GM12878 (cell line): ENCODE data around the gene DNMT3A. TPM values are rescaled to one million over a fixed set of nuclear protein-coding genes. Genes with fewer than 3 reads are reported as not detected.

ENCODE experiments used
- ATAC-seq: fragments of 200-7000 bp; cut with Tn5 transposase; 3 replicates; pipeline ENCODE4 v1.9.1; 2020; ENCODE audit warnings: mild to moderate bottlenecking, moderate library complexity
- BruUV-seq: library from RNA; stranded (reverse); fragments of 400-500 nt; replicated peaks from 2 replicates; lab custom pipeline; 2021; lab: Mats Ljungman, UMichigan
- CTCF ChIA-PET: fragments of 300-600 bp; sonication (Branson Sonifier 250); formaldehyde crosslinking; extraction: SDS; loops from one replicate; lab custom pipeline; 2021; ENCODE audit warnings: inconsistent platforms; lab: Yijun Ruan, JAX
- POLR2A ChIA-PET: fragments of 350-600 bp; formaldehyde crosslinking; extraction: SDS; loops from one replicate; lab custom pipeline; 2021; ENCODE audit warnings: inconsistent platforms; lab: Charles Lee
- RAD21 ChIA-PET: fragments of 300-600 bp; sonication (Branson Sonifier 250); formaldehyde crosslinking; loops from one replicate; lab custom pipeline; 2023; ENCODE audit warnings: antibody characterized with exemption; ENCODE audit not compliant: unreplicated experiment; lab: Charles Lee
- SMC1A ChIA-PET: fragments of 300-600 bp; sonication (Branson Sonifier 250); formaldehyde crosslinking; loops from one replicate; lab custom pipeline; 2023; ENCODE audit not compliant: unreplicated experiment, uncharacterized antibody; lab: Charles Lee
- DNase-seq: peaks from one replicate; pipeline ENCODE4 v3.0.0-alpha.2; 2011; ENCODE audit warnings: low read depth, low spot score
- FAIRE-seq: peaks from 3 replicates; lab custom pipeline; 2011; peaks lifted over from hg19 to GRCh38; lab: Jason Lieb, UNC
- H2AFZ ChIP-seq: 2 replicates; pipeline ENCODE4 v1.6.0; 2011; ENCODE audit warnings: low read depth, low read length, control low read depth; ENCODE audit not compliant: control insufficient read depth
- H3K27ac ChIP-seq: 2 replicates; pipeline ENCODE4 v1.5.1; 2011; ENCODE audit warnings: control low read depth; ENCODE audit not compliant: control insufficient read depth, insufficient read depth
- H3K27me3 ChIP-seq, 2 experiments: replicated peaks in 1 of 2; 2 replicates each; pipeline versions ENCODE4 v1.6.0 to v1.6.1; 2011; ENCODE audit warnings: low read length in 1 of 2; ENCODE audit not compliant: control insufficient read depth in 2 of 2, insufficient read depth in 2 of 2
- H3K36me3 ChIP-seq, 2 experiments: 2 replicates each; pipeline ENCODE4 v1.5.1; 2011; ENCODE audit warnings: low read length in 1 of 2; ENCODE audit not compliant: control insufficient read depth in 2 of 2, insufficient read depth in 2 of 2
- H3K4me1 ChIP-seq: 2 replicates; pipeline ENCODE4 v1.6.1; 2011; ENCODE audit warnings: mild to moderate bottlenecking, low read length, moderate library complexity, mixed read lengths; ENCODE audit not compliant: control insufficient read depth, insufficient read depth
- H3K4me2 ChIP-seq: 2 replicates; pipeline ENCODE4 v1.6.0; 2011; ENCODE audit warnings: control low read depth; ENCODE audit not compliant: control insufficient read depth, insufficient read depth
- H3K4me3 ChIP-seq: fragments of 200-600 bp; sonication (generic); 2 replicates; pipeline ENCODE4 v1.5.1; 2016
- H3K79me2 ChIP-seq: 2 replicates; pipeline ENCODE4 v1.6.0; 2011; ENCODE audit warnings: low read length; ENCODE audit not compliant: control insufficient read depth, insufficient read depth
- H3K9ac ChIP-seq: 2 replicates; pipeline ENCODE4 v1.8.0; 2011; ENCODE audit warnings: low read length, control low read depth, mixed read lengths; ENCODE audit not compliant: control insufficient read depth, insufficient read depth
- H3K9me3 ChIP-seq: replicated peaks from 3 replicates; pipeline ENCODE4 v1.5.1; 2011; ENCODE audit warnings: mild to moderate bottlenecking, low read length; ENCODE audit not compliant: control insufficient read depth, insufficient read depth
- H4K20me1 ChIP-seq: 2 replicates; pipeline ENCODE4 v1.6.0; 2011; ENCODE audit not compliant: control insufficient read depth, insufficient read depth
- BCLAF1 ChIP-seq: fragments of 450-650 bp; IDR thresholded peaks from 2 replicates; pipeline ENCODE4 v1.6.1; 2017; ENCODE audit warnings: antibody characterized with exemption, mild to moderate bottlenecking, moderate library complexity
- CEBPB ChIP-seq, 2 experiments: fragments of 150-350 bp in 1 of 2; IDR thresholded peaks; 2 replicates each; pipeline ENCODE4 v1.6.1; 2012 to 2014; ENCODE audit warnings: low read depth in 2 of 2, low read length in 2 of 2, borderline replicate concordance in 1 of 2, inconsistent platforms in 1 of 2
- CEBPZ ChIP-seq: fragments of 150-350 bp; IDR thresholded peaks from 2 replicates; pipeline ENCODE4 v1.6.1; 2016; ENCODE audit warnings: low read depth, low read length
- CHD1 ChIP-seq: IDR thresholded peaks from 2 replicates; pipeline ENCODE4 v1.6.1; 2012; ENCODE audit warnings: low read depth, low read length, improper control_type of control experiment
- HCFC1 ChIP-seq: fragments of 150-350 bp; IDR thresholded peaks from 2 replicates; pipeline ENCODE4 v1.6.1; 2014; ENCODE audit warnings: low read length
- MTA3 ChIP-seq: IDR thresholded peaks from 2 replicates; pipeline ENCODE4 v1.6.1; 2012; ENCODE audit warnings: low read length, inconsistent platforms, borderline replicate concordance
- NBN ChIP-seq: fragments of 450-650 bp; IDR thresholded peaks from 2 replicates; pipeline ENCODE4 v1.6.1; 2016
- NRF1 ChIP-seq: conservative IDR thresholded peaks from 2 replicates; pipeline ENCODE4 v1.6.1; 2011; ENCODE audit warnings: mild to moderate bottlenecking, low read depth, low read length, improper control_type of control experiment
- SKIL ChIP-seq: fragments of 450-650 bp; IDR thresholded peaks from 2 replicates; pipeline ENCODE4 v1.6.1; 2017; ENCODE audit warnings: mild to moderate bottlenecking, low read depth, inconsistent platforms; ENCODE audit not compliant: poor library complexity, severe bottlenecking
- SREBF2 ChIP-seq: IDR thresholded peaks from 2 replicates; pipeline ENCODE4 v1.6.1; 2012; ENCODE audit warnings: mild to moderate bottlenecking, low read length
- TAF1 ChIP-seq: IDR thresholded peaks from 2 replicates; pipeline ENCODE4 v1.6.1; 2011; ENCODE audit warnings: mild to moderate bottlenecking, low read depth, low read length, borderline replicate concordance
- TCF12 ChIP-seq: IDR thresholded peaks from 2 replicates; pipeline ENCODE4 v1.6.1; 2011; ENCODE audit warnings: low read depth, mild to moderate bottlenecking, low read length
- USF2 ChIP-seq: IDR thresholded peaks from 2 replicates; pipeline ENCODE4 v1.6.1; 2011; ENCODE audit warnings: low read depth, low read length, improper control_type of control experiment, borderline replicate concordance
- ZBED1 ChIP-seq: IDR thresholded peaks from 2 replicates; pipeline ENCODE4 v1.6.1; 2016; ENCODE audit warnings: borderline replicate concordance
- ZNF384 ChIP-seq: IDR thresholded peaks from 2 replicates; pipeline ENCODE4 v1.6.1; 2012; ENCODE audit warnings: low read depth, mild to moderate bottlenecking, low read length, improper control_type of control experiment, borderline replicate concordance
- ZSCAN29 ChIP-seq: fragments of 450-650 bp; IDR thresholded peaks from 2 replicates; pipeline ENCODE4 v1.6.1; 2017; ENCODE audit warnings: mild to moderate bottlenecking, moderate library complexity
- WGBS: methylation state at CpG from one replicate; pipeline ENCODE4 v1.1.6; 2016; ENCODE audit warnings: low lambda C conversion rate; ENCODE audit not compliant: insufficient replicate concordance, insufficient coverage; ENCODE audit errors: missing lambda C conversion rate; 5-methylcytosine and 5-hydroxymethylcytosine counted together
- in situ Hi-C: fragments of 300-500 bp; cut with MboI; formaldehyde crosslinking; loops from 9 replicates; pipeline ENCODE4 v1.14.3; 2018; ENCODE audit warnings: mixed read lengths
- intact Hi-C: fragments of 100-400 bp; cut with micrococcal nuclease; formaldehyde crosslinking; loops from one replicate; pipeline ENCODE4 v1.14.2; 2022; ENCODE audit not compliant: unreplicated experiment
- polyA plus RNA-seq, 11 experiments: library from polyadenylated mRNA; depleted of rRNA in 4 of 11; unstranded in 6 of 11; stranded (reverse) in 5 of 11; fragments of >200 nt; fragmentation: Nextera tagmentation in 4 of 11; fragmentation: Illumina TruSeq in 1 of 11; extraction: Ambion mirVana in 4 of 11; extraction: Trizol in 1 of 11; gene quantifications; 1 replicate in 1 of 11; 2 replicates in 10 of 11; pipeline versions ENCODE4 v1.2.1 to v1.2.3, GENCODE V29; 2011 to 2016; ENCODE audit warnings: inconsistent platforms in 2 of 11, missing spikeins in 2 of 11, low read depth in 1 of 11
- total RNA-seq, 4 experiments: library from RNA; depleted of rRNA in 3 of 4; stranded (reverse); fragments of >200 nt in 3 of 4; fragmentation: Illumina TruSeq in 1 of 4; extraction: Trizol in 1 of 4; gene quantifications; 2 replicates each; pipeline versions ENCODE4 v1.2.1 to v1.2.3, GENCODE V29; 2013 to 2021

The DNMT3A gene
- total and polyA plus RNA-seq, 10 of the 15 experiments (the other 5 are each of a cell fraction or from before 2014, with no cell fraction given), result 7.4 to 51.6 (median 17.4) TPM

- FAIRE-seq (no peak), ATAC-seq (no peak), DNase-seq (no peak)
- H3K27me3 ChIP-seq, result no peaks in the 10 kb centered on the region
- H3K9ac ChIP-seq, result no peak overlapping the region
- in situ Hi-C loops (no loop called here), intact Hi-C loops (loop anchor here (2.0 kb wide), 1 partner anchor 19 kb away; no protein-coding TSS in a partner anchor)
- CTCF ChIA-PET, result interaction anchor here (5.9 kb wide), 1 partner anchor 22 kb away, joined by 59 read pairs; no protein-coding TSS in a partner anchor
- SMC1A ChIA-PET, result interaction anchor here (0.6 to 1.5 kb wide), 3 partner anchors 21 to 78 kb away, joined by 3 to 6 read pairs (median 3); no protein-coding TSS in a partner anchor
- no peak overlapping the region for H2AFZ ChIP-seq
- WGBS, result 82% methylated on average over 5 of the region's 5 CpGs
- H3K4me1 ChIP-seq, result peaks cover 63% of the 10 kb centered on the region
- RAD21 ChIA-PET, result no interaction called here
- H3K27ac ChIP-seq, result no peak overlapping the region; the same call in 1 of the 2 replicates
- no peak overlapping the region for H3K4me2 ChIP-seq
- H3K4me3 ChIP-seq, result no peak overlapping the region
- no peaks in the 10 kb centered on the region for H4K20me1 ChIP-seq
- no TSS peak for BruUV-seq
- no peaks in the 10 kb centered on the region for H3K9me3 ChIP-seq
- no peaks in the 10 kb centered on the region for H3K79me2 ChIP-seq
- H3K36me3 ChIP-seq, result peaks cover 0 to 4% of the 10 kb centered on the region in 2 experiments; a peak in 2 of 4 replicates
- POLR2A ChIA-PET, result interaction anchor here (0.6 to 2.7 kb wide), 2 partner anchors 13 to 53 kb away, joined by 4 to 12 read pairs; no protein-coding TSS in a partner anchor
- TF ChIP-seq CHD1, result no peak
- TF ChIP-seq ZBED1, result no peak
- no peak for TF ChIP-seq TCF12
- TF ChIP-seq BCLAF1, result no peak
- TF ChIP-seq ZNF384, result no peak
- TF ChIP-seq SKIL, result no peak
- TF ChIP-seq TAF1, result no peak
- TF ChIP-seq NBN, result no peak
- no peak for TF ChIP-seq NRF1
- TF ChIP-seq HCFC1, result no peak
- no peak for TF ChIP-seq CEBPZ
- no peak for TF ChIP-seq MTA3
- TF ChIP-seq USF2, result no peak
- TF ChIP-seq ZSCAN29, result no peak
- no peak for TF ChIP-seq CEBPB (IDR thresholded peaks at IDR 0.05; ENCODE audit: borderline replicate concordance in 1 of 2, low read depth in 2 of 2, low read length in 2 of 2)
- TF ChIP-seq SREBF2, result no peak
Observed at GRCh38 chr2:25281522-25281921, 60.2 kb downstream of the DNMT3A start.
